Colonic mucosa (tissue), 4 donors: ENCODE data around the gene RPH3AL. TPM values are rescaled to one million over a fixed set of nuclear protein-coding genes. Genes with fewer than 3 reads are reported as not detected.
"Not testable (repeated sequence)": the region's sequence is repeated elsewhere in the genome, so short reads cannot be mapped to it uniquely, and the experiment has no call there.

Source experiments
- DNase-seq: peaks from one replicate; pipeline ENCODE4 v3.0.0-alpha.2; 2020
- H3K27ac ChIP-seq: fragments of 200-600 bp; one replicate; pipeline ENCODE4 v1.8.0; 2021
- H3K27me3 ChIP-seq: fragments of 200-600 bp; one replicate; pipeline ENCODE4 v1.8.0; 2021
- H3K36me3 ChIP-seq: fragments of 200-600 bp; one replicate; pipeline ENCODE4 v1.8.0; 2021
- H3K4me1 ChIP-seq: fragments of 200-600 bp; one replicate; pipeline ENCODE4 v1.8.0; 2021; ENCODE audit warnings: mild to moderate bottlenecking
- H3K4me3 ChIP-seq: fragments of 200-600 bp; one replicate; pipeline ENCODE4 v1.8.0; 2021
- H3K9ac ChIP-seq, 2 donors: one replicate each; pipeline ENCODE4 v1.7.0; 2013; ENCODE audit warnings: control low read depth in 2 of 2, low read depth in 2 of 2, low read length in 2 of 2
- H3K9me3 ChIP-seq: fragments of 200-600 bp; one replicate; pipeline ENCODE4 v1.8.0; 2021
- intact Hi-C: fragments of 100-400 bp; cut with DNase I; formaldehyde crosslinking; loops from one replicate; pipeline ENCODE4 v1.14.1; 2022
- total RNA-seq, 2 donors: library from RNA; stranded (reverse); fragmentation: NEBNext Ultra II Directional in 1 of 2; extraction: Animal tissue kit (Norgen Biotek cat#: 25700) in 1 of 2; gene quantifications; one replicate each; pipeline ENCODE4 v1.2.1, GENCODE V29; 2021
- TF ChIP-seq, protein P1 (sequence below): fragments of 200-600 bp; IDR thresholded peaks from one replicate; pipeline ENCODE4 v1.8.0; 2022; ENCODE audit warnings: antibody characterized with exemption, mild to moderate bottlenecking
- donor health status: healthy.
- donor health status: DM: no; HTN: no; CAD: no.
- donor health status: DM: no; HTN: no; CAD: no.

Gene RPH3AL
- total RNA-seq, 2 donors from 2014 or later: 14.9 to 34.2 TPM

DNA sequence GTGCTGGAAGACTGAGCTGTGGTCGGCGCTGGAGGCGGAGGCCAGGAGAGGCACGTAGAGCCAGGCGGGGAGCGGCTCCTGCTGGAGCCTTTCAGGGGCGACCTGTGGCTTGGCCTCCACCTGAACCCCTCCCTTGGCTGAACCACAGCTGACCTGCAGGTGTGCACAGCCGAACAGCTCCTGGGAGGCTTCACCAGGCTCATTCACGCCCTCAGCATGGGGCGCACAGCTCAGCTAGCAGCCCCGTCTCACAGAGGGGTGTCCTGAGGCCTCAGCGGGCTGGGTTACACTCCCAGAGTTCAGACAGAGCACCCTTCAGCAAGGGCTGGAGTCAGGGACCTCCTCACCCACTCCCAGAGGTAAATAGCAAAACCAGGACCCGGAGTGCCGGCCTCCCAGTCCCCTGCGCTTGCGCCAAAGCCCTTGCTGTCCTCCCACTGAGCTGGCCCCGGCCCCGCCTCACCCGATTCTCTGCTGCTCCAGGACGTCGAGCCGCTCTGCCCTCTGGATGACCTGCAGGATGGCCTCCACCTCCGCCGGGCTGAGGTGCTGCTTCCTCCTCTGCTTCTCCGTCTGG lies 31.7 kb downstream of the RPH3AL start:
- intact Hi-C loops: no loop called here
- no peak overlapping the region for H3K27ac ChIP-seq
- H3K36me3 ChIP-seq: no peaks in the 10 kb centered on the region
- no peaks in the 10 kb centered on the region for H3K27me3 ChIP-seq
- no peaks in the 10 kb centered on the region for H3K9me3 ChIP-seq
- no peak for DNase-seq
- H3K4me3 ChIP-seq: no peak overlapping the region
- TF ChIP-seq, protein P1, sequence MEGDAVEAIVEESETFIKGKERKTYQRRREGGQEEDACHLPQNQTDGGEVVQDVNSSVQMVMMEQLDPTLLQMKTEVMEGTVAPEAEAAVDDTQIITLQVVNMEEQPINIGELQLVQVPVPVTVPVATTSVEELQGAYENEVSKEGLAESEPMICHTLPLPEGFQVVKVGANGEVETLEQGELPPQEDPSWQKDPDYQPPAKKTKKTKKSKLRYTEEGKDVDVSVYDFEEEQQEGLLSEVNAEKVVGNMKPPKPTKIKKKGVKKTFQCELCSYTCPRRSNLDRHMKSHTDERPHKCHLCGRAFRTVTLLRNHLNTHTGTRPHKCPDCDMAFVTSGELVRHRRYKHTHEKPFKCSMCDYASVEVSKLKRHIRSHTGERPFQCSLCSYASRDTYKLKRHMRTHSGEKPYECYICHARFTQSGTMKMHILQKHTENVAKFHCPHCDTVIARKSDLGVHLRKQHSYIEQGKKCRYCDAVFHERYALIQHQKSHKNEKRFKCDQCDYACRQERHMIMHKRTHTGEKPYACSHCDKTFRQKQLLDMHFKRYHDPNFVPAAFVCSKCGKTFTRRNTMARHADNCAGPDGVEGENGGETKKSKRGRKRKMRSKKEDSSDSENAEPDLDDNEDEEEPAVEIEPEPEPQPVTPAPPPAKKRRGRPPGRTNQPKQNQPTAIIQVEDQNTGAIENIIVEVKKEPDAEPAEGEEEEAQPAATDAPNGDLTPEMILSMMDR: no peak
- no peaks in the 10 kb centered on the region for H3K4me1 ChIP-seq
- no peak overlapping the region for H3K9ac ChIP-seq

DNA sequence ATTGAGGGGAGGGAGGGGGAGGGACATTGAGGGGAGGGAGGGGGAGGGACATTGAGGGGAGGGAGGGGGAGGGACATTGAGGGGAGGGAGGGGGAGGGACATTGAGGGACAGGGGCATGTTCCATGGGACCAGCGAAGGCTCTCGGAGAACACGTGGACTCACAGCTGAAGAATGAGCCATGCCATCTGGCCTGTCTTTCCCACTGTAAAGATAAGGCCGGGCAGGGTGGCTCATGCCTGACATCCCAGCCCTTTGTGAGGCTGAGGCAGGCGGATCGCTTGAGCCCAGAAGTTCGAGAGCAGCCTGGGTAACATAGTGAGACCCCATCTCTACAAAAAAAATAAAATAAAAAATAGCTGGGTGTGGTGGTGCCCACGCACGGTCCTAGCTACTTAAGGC lies 32.5 kb downstream of the RPH3AL start:
- Histone ChIP-seq H3K9ac (no peak overlapping the region), H3K27me3 (no peaks in the 10 kb centered on the region), H3K27ac (no peak overlapping the region), H3K4me3 (no peak overlapping the region), H3K4me1 (no peaks in the 10 kb centered on the region), H3K36me3 (no peaks in the 10 kb centered on the region), H3K9me3 (no peaks in the 10 kb centered on the region)
- TF ChIP-seq, protein P1: no peak
- no peak for DNase-seq
- intact Hi-C loops: no loop called here

DNA sequence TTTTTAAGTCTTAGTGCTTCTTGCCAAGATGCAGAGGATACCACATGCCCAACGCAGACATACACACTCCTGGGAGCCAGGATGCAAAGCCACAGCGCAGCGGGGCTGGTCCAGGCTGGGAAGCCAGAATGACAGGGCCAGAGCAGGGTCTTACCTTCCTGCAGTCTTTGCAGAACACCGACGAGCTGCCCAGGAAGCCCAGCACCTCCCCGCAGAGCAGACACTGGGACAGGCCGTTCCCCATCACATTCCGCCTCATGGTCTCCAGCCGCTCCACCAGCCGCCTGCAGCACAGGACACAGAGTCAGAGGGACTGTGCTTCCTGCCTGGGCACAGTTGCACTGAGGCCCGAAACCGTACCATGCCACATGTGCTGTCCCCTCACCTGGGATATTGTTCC lies 33.3 kb downstream of the RPH3AL start:
- Histone ChIP-seq H3K27me3 (no peaks in the 10 kb centered on the region), H3K9me3 (no peaks in the 10 kb centered on the region), H3K9ac (no peak overlapping the region), H3K4me3 (no peak overlapping the region), H3K4me1 (no peaks in the 10 kb centered on the region), H3K27ac (no peak overlapping the region), H3K36me3 (no peaks in the 10 kb centered on the region)
- DNase-seq: no peak
- TF ChIP-seq, protein P1: no peak
- intact Hi-C loops: no loop called here

DNA sequence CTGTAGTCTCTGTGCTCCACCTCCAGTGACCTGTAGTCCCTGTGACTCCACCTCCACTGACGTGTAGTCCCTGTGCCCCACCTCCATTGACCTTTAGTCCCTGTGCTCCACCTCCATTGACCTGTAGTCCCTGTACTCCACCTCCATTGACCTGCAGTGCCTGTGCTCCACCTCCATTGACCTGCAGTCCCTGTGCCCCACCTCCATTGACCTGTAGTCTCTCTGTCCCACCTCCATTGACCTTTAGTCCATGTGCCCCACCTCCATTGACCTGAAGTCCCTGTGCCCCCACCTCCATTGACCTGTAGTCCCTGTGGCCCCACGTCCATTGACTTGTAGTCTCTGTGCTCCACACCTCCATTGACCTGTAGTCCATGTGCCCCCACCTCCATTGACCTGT lies 35.5 kb downstream of the RPH3AL start:
- intact Hi-C loops, H3K4me1 ChIP-seq, H3K4me3 ChIP-seq, H3K27me3 ChIP-seq, H3K27ac ChIP-seq, H3K9me3 ChIP-seq, H3K36me3 ChIP-seq, H3K9ac ChIP-seq, DNase-seq: not testable (repeated sequence)

DNA sequence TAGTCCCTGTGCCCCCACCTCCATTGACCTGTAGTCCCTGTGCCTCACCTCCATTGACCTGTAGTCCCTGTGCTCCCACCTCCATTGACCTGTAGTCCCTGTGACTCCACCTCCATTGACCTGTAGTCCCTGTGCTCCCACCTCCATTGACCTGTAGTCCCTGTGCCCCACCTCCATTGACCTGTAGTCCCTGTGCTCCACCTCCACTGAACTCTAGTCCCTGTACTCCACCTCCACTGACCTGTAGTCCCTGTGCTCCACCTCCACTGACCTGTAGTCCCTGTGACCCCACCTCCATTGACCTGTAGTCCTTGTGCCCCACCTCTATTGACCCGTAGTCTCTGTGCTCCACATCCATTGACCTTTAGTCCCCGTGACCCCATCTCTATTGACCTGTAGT lies 37.2 kb downstream of the RPH3AL start:
- H3K27ac ChIP-seq, H3K4me3 ChIP-seq, intact Hi-C loops, DNase-seq, H3K9me3 ChIP-seq, H3K9ac ChIP-seq, H3K27me3 ChIP-seq, H3K36me3 ChIP-seq, H3K4me1 ChIP-seq: not testable (repeated sequence)

DNA sequence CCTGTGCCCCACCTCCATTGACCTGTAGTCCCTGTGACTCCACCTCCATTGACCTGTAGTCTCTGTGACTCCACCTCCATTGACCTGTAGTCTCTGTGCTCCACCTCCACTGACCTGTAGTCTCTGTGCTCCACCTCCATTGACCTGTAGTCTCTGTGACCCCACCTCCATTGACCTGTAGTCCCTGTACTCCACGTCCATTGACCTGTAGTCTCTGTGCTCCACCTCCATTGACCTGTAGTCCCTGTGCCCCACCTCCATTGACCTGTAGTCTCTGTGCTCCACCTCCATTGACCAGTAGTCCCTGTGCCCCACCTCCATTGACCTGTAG lies 38.0 kb downstream of the RPH3AL start:
- DNase-seq, H3K27ac ChIP-seq, H3K4me1 ChIP-seq, H3K9ac ChIP-seq, H3K36me3 ChIP-seq, intact Hi-C loops, H3K4me3 ChIP-seq, H3K9me3 ChIP-seq, H3K27me3 ChIP-seq: not testable (repeated sequence)

DNA sequence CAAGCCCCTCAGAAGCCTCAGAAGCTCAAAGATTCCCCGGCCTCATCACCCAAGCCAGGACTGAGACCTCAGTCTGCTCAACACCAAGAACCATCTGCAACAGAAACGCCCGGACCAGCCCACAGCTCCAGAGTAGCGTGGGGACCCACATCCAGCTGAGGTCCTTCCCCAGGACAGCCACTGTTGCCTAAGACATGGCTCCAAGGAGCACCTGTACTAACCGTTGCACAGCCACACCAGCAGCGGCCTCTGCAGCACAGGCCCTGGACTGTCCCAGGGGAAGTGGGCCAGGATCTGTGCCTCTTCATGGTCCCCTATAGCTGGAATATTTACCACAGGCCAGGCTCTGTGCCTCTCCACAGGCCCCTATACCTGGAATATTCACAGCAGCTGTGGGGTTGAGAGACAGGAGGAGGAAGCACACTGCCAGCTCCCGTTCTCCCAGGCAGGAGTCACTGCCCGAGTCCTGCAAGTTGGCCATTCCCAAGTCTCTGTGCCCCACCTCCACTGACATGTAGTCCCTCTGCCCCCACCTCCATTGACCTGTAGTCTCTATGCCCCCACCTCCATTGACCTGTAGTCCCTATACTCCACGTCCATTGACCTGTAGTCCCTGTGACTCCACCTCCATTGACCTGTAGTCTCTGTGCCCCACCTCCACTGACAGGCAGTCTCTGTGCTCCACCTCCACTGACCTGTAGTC lies 38.5 kb downstream of the RPH3AL start:
- H3K36me3 ChIP-seq: no peaks in the 10 kb centered on the region
- no peak for DNase-seq

More for the DNA sequence above, 38.5 kb downstream of the RPH3AL start:
- no peak overlapping the region for H3K27ac ChIP-seq
- no peaks in the 10 kb centered on the region for H3K9me3 ChIP-seq
- H3K4me1 ChIP-seq: no peaks in the 10 kb centered on the region
- TF ChIP-seq, protein P1: no peak
- no peaks in the 10 kb centered on the region for H3K27me3 ChIP-seq
- intact Hi-C loops: no loop called here
- H3K4me3 ChIP-seq: no peak overlapping the region
- H3K9ac ChIP-seq: no peak overlapping the region
